ENCODE data around the gene IGSF9.

GRCh38 chr1:159978107-159978398 lies 32.6 kb upstream of the IGSF9 start:
- no peak for TF ChIP-seq CTCF (IDR thresholded peaks at IDR 0.05; ENCODE audit: low read depth, low read length)
- TF ChIP-seq EZH2phosphoT487 (IDR thresholded peaks at IDR 0.05; ENCODE audit: low read depth): no peak
